Measurements from ENCODE around the gene SKIDA1.

Gene SKIDA1

GRCh38 chr10:21482821-21483220, 42.7 kb downstream of the SKIDA1 start:
- TF ChIP-seq POLR2AphosphoS5 (IDR thresholded peaks at IDR 0.05; ENCODE audit: low read depth, low read length) = no peak
- no peak for TF ChIP-seq SIN3A (IDR thresholded peaks at IDR 0.05; ENCODE audit: borderline replicate concordance, insufficient read depth, low read length)
- TF ChIP-seq REST (IDR thresholded peaks at IDR 0.05; ENCODE audit: insufficient read depth in 1 of 2, low read depth in 2 of 2, low read length in 2 of 2) = no peak
- no peak for TF ChIP-seq TAF1 (IDR thresholded peaks at IDR 0.05; ENCODE audit: borderline replicate concordance, insufficient read depth, low read length)
- TF ChIP-seq FOXP2 (optimal IDR thresholded peaks at IDR 0.05; ENCODE audit: borderline replicate concordance, extremely low read depth, extremely low read length, insufficient read depth) = no peak

- no peak for TF ChIP-seq FOXP2 (optimal IDR thresholded peaks at IDR 0.05; ENCODE audit: borderline replicate concordance, extremely low read depth, extremely low read length, insufficient read depth)
- no peak for TF ChIP-seq SIN3A (IDR thresholded peaks at IDR 0.05; ENCODE audit: borderline replicate concordance, insufficient read depth, low read length)
- TF ChIP-seq POLR2AphosphoS5 (IDR thresholded peaks at IDR 0.05; ENCODE audit: low read depth, low read length) = no peak
- TF ChIP-seq REST (IDR thresholded peaks at IDR 0.05; ENCODE audit: insufficient read depth in 1 of 2, low read depth in 2 of 2, low read length in 2 of 2) = no peak
These were observed 44.1 kb downstream of the SKIDA1 start for GRCh38 chr10:21481407-21481806.

- TF ChIP-seq TAF1 (IDR thresholded peaks at IDR 0.05; ENCODE audit: borderline replicate concordance, insufficient read depth, low read length) (no peak), FOXP2 (optimal IDR thresholded peaks at IDR 0.05; ENCODE audit: borderline replicate concordance, extremely low read depth, extremely low read length, insufficient read depth) (no peak), POLR2AphosphoS5 (IDR thresholded peaks at IDR 0.05; ENCODE audit: low read depth, low read length) (no peak), REST (IDR thresholded peaks at IDR 0.05; ENCODE audit: insufficient read depth in 1 of 2, low read depth in 2 of 2, low read length in 2 of 2) (no peak), SIN3A (IDR thresholded peaks at IDR 0.05; ENCODE audit: borderline replicate concordance, insufficient read depth, low read length) (no peak)
These were observed 45.7 kb downstream of the SKIDA1 start for GRCh38 chr10:21479570-21480315.

GRCh38 chr10:21475393-21475792, 50.1 kb downstream of the SKIDA1 start:
- TF ChIP-seq POLR2AphosphoS5 (IDR thresholded peaks at IDR 0.05; ENCODE audit: low read depth, low read length) (no peak), REST (IDR thresholded peaks at IDR 0.05; ENCODE audit: insufficient read depth in 1 of 2, low read depth in 2 of 2, low read length in 2 of 2) (no peak), SIN3A (IDR thresholded peaks at IDR 0.05; ENCODE audit: borderline replicate concordance, insufficient read depth, low read length) (no peak), FOXP2 (optimal IDR thresholded peaks at IDR 0.05; ENCODE audit: borderline replicate concordance, extremely low read depth, extremely low read length, insufficient read depth) (no peak), TAF1 (IDR thresholded peaks at IDR 0.05; ENCODE audit: borderline replicate concordance, insufficient read depth, low read length) (no peak)

Measured in PFSK-1 (cell line).